AG04449 (cell line): ENCODE results near the gene SIM1.

ENCODE experiments used
- CTCF ChIA-PET: fragments of 350-600 bp; formaldehyde crosslinking; extraction: SDS; loops from one replicate; lab custom pipeline; 2021; ENCODE audit warnings: antibody characterized with exemption; lab: Yijun Ruan, JAX
- POLR2A ChIA-PET: fragments of 400-600, 350-600 bp; formaldehyde crosslinking; extraction: SDS; loops from one replicate; lab custom pipeline; 2020; ENCODE audit warnings: antibody characterized with exemption, inconsistent platforms; lab: Yijun Ruan, JAX
- DNase-seq: peaks from one replicate; pipeline ENCODE4 v3.0.0-alpha.2; 2010; ENCODE audit warnings: low read depth, low spot score
- H3K4me3 ChIP-seq: 2 replicates; pipeline ENCODE4 v1.5.1; 2011; ENCODE audit warnings: low read depth, mild to moderate bottlenecking, control low read depth, low read length
- CTCF ChIP-seq: IDR thresholded peaks from one replicate; pipeline ENCODE4 v1.5.1; 2011; ENCODE audit warnings: mild to moderate bottlenecking, moderate library complexity, low read length, control low read depth, inconsistent platforms; ENCODE audit not compliant: insufficient read depth; ENCODE audit errors: missing control alignments

The SIM1 gene

GRCh38 chr6:100459592-100460184, 5.0 kb downstream of the SIM1 start:
- POLR2A ChIA-PET: no interaction called here
- no peak for DNase-seq
- TF ChIP-seq CTCF: no peak
- CTCF ChIA-PET: interaction anchor here (0.8 to 5.1 kb wide), 27 partner anchors 8 to 356 kb away, joined by 3 to 46 read pairs (median 5); no protein-coding TSS in a partner anchor
- H3K4me3 ChIP-seq: no peak overlapping the region

- POLR2A ChIA-PET: no interaction called here
- no peak for TF ChIP-seq CTCF
Observed at GRCh38 chr6:100458841-100459591, 5.7 kb downstream of the SIM1 start.

GRCh38 chr6:100457311-100457990, 7.3 kb downstream of the SIM1 start:
- CTCF ChIA-PET: interaction anchor here (1.1 to 4.6 kb wide), 3 partner anchors 12 to 340 kb away, joined by 3 to 45 read pairs (median 6); no protein-coding TSS in a partner anchor
- H3K4me3 ChIP-seq: no peak overlapping the region

More at GRCh38 chr6:100458841-100459591, 5.7 kb downstream of the SIM1 start:
- no peak overlapping the region for H3K4me3 ChIP-seq
- DNase-seq: no peak
- CTCF ChIA-PET: interaction anchor here (0.9 to 5.1 kb wide), 7 partner anchors 7 to 343 kb away, joined by 3 to 46 read pairs (median 21); no protein-coding TSS in a partner anchor

GRCh38 chr6:100456908-100457235, 7.8 kb downstream of the SIM1 start:
- ChIA-PET POLR2A (no interaction called here), CTCF (interaction anchor here (0.7 to 4.6 kb wide), 4 partner anchors 12 to 350 kb away, joined by 3 to 45 read pairs (median 5); no protein-coding TSS in a partner anchor)
- H3K4me3 ChIP-seq: no peak overlapping the region
- TF ChIP-seq CTCF: no peak
- no peak for DNase-seq

More at GRCh38 chr6:100457311-100457990, 7.3 kb downstream of the SIM1 start:
- DNase-seq: no peak
- POLR2A ChIA-PET: no interaction called here
- no peak for TF ChIP-seq CTCF

- no peak overlapping the region for H3K4me3 ChIP-seq
- no peak for DNase-seq
- TF ChIP-seq CTCF: no peak
- CTCF ChIA-PET: interaction anchor here (0.7 to 1.4 kb wide), 3 partner anchors 11 to 349 kb away, joined by 3 to 6 read pairs (median 4); no protein-coding TSS in a partner anchor
- POLR2A ChIA-PET: no interaction called here
Observed at GRCh38 chr6:100456141-100456907, 8.4 kb downstream of the SIM1 start.
